Ishikawa (cell line): Measurements from ENCODE around the gene ITCH.

Source experiments
- CEBPB ChIP-seq: IDR thresholded peaks from 2 replicates; pipeline ENCODE4 v1.6.1; 2012
- CREB1 ChIP-seq: IDR thresholded peaks from 2 replicates; pipeline ENCODE4 v1.6.1; 2012; ENCODE audit warnings: low read depth
- EGR1 ChIP-seq: IDR thresholded peaks from 2 replicates; pipeline ENCODE4 v1.6.1; 2012
- EP300 ChIP-seq: IDR thresholded peaks from 2 replicates; pipeline ENCODE4 v1.6.1; 2012; ENCODE audit warnings: borderline replicate concordance
- FOXM1 ChIP-seq: IDR thresholded peaks from 2 replicates; pipeline ENCODE4 v1.6.1; 2012; ENCODE audit warnings: low read depth, borderline replicate concordance
- NFIC ChIP-seq: IDR thresholded peaks from 2 replicates; pipeline ENCODE4 v1.6.1; 2012
- RAD21 ChIP-seq: IDR thresholded peaks from 2 replicates; pipeline ENCODE4 v1.6.1; 2012; ENCODE audit warnings: low read depth
- TAF1 ChIP-seq: IDR thresholded peaks from 2 replicates; pipeline ENCODE4 v1.6.1; 2012; ENCODE audit warnings: low read depth, mild to moderate bottlenecking
- TCF12 ChIP-seq: IDR thresholded peaks from 2 replicates; pipeline ENCODE4 v1.6.1; 2012; ENCODE audit warnings: low read depth
- TEAD4 ChIP-seq: IDR thresholded peaks from 2 replicates; pipeline ENCODE4 v1.6.1; 2012
- YY1 ChIP-seq: IDR thresholded peaks from 2 replicates; pipeline ENCODE4 v1.6.1; 2012; ENCODE audit warnings: low read depth
- ZBTB7A ChIP-seq: IDR thresholded peaks from 2 replicates; pipeline ENCODE4 v1.6.1; 2012; ENCODE audit warnings: low read depth
- TF ChIP-seq, protein P1 (sequence below): IDR thresholded peaks from 2 replicates; pipeline ENCODE4 v1.6.1; 2012; ENCODE audit warnings: low read depth, mild to moderate bottlenecking
- TF ChIP-seq, protein P2 (sequence below): IDR thresholded peaks from 2 replicates; pipeline ENCODE4 v1.6.1; 2012
- TF ChIP-seq, protein P3 (sequence below): IDR thresholded peaks from 2 replicates; pipeline ENCODE4 v1.6.1; 2012

ITCH gene

DNA sequence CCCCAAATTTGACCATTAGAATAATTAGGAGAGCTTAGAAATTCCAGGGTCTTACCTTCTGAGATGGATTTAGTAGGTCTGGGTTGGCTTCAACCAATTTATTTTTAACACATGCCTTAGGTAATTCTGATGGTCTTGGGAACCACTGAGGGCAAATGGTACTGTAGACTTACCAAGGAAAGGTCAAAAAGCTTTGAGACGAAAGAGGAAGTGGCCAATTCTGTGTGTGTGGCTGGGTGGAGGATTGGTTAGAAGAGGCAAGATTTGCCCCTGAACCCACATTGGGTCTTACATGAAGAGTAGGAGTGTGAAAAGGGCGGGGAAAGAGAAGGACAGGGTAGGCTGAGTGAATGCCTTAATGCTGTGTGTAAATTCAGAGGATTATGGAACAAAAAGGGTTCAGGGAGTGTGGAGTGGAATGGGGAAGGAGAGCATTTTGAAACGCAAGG, 2.7 kb downstream of the ITCH start:
- TF ChIP-seq, protein P1, sequence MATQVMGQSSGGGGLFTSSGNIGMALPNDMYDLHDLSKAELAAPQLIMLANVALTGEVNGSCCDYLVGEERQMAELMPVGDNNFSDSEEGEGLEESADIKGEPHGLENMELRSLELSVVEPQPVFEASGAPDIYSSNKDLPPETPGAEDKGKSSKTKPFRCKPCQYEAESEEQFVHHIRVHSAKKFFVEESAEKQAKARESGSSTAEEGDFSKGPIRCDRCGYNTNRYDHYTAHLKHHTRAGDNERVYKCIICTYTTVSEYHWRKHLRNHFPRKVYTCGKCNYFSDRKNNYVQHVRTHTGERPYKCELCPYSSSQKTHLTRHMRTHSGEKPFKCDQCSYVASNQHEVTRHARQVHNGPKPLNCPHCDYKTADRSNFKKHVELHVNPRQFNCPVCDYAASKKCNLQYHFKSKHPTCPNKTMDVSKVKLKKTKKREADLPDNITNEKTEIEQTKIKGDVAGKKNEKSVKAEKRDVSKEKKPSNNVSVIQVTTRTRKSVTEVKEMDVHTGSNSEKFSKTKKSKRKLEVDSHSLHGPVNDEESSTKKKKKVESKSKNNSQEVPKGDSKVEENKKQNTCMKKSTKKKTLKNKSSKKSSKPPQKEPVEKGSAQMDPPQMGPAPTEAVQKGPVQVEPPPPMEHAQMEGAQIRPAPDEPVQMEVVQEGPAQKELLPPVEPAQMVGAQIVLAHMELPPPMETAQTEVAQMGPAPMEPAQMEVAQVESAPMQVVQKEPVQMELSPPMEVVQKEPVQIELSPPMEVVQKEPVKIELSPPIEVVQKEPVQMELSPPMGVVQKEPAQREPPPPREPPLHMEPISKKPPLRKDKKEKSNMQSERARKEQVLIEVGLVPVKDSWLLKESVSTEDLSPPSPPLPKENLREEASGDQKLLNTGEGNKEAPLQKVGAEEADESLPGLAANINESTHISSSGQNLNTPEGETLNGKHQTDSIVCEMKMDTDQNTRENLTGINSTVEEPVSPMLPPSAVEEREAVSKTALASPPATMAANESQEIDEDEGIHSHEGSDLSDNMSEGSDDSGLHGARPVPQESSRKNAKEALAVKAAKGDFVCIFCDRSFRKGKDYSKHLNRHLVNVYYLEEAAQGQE = no peak
- TF ChIP-seq, protein P2, sequence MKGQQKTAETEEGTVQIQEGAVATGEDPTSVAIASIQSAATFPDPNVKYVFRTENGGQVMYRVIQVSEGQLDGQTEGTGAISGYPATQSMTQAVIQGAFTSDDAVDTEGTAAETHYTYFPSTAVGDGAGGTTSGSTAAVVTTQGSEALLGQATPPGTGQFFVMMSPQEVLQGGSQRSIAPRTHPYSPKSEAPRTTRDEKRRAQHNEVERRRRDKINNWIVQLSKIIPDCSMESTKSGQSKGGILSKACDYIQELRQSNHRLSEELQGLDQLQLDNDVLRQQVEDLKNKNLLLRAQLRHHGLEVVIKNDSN = no peak
- TF ChIP-seq NFIC = no peak
- no peak for TF ChIP-seq ZBTB7A
- no peak for TF ChIP-seq CEBPB
- TF ChIP-seq TAF1 = no peak
- no peak for TF ChIP-seq FOXM1
- TF ChIP-seq TCF12 = no peak

DNA sequence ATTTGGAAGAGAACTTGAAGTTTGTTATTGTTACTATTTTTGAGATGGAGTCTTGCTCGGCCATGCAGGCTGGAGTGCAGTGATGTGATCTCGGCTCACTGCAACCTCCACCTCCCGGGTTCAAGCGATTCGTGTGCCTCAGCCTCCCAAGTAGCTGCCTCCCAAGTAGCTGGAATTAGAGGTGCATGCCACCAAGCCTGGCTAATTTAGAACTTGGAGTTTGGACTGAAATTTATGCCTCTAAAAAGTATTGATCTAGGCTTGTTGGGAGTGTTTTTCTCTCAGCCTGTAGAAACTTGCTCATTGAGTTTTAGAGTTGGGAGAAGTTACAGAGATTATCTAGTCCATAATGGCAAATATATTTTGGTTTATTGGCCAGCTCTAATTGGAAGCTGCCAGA, 4.1 kb downstream of the ITCH start:
- TF ChIP-seq EGR1 (no peak), CEBPB (no peak), NFIC (no peak), CREB1 (no peak), TCF12 (no peak), TAF1 (no peak), RAD21 (no peak), ZBTB7A (no peak), FOXM1 (no peak)
- TF ChIP-seq, protein P1 = no peak
- TF ChIP-seq, protein P2 = no peak

DNA sequence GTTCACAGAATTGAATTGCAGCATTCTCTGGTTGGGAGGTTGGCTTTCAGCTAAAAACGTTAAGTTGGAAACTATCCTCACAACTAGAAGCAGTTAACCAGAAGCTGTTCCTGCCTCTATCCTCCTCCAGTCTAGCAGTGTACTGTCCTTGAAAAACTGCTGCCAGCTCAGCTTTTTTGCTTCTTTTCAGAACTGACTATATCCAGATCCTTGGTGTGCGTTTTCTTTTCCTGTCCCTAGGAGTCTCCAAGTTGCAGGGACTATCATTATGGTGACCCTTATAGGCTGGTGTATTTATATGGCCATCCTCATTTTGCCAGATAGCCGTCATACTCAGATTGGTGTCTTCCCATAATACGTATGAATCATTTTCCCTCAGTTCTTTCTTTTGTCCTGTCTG, 5.5 kb downstream of the ITCH start:
- TF ChIP-seq EP300 = no peak
- no peak for TF ChIP-seq EGR1
- TF ChIP-seq, protein P2 = no peak

DNA sequence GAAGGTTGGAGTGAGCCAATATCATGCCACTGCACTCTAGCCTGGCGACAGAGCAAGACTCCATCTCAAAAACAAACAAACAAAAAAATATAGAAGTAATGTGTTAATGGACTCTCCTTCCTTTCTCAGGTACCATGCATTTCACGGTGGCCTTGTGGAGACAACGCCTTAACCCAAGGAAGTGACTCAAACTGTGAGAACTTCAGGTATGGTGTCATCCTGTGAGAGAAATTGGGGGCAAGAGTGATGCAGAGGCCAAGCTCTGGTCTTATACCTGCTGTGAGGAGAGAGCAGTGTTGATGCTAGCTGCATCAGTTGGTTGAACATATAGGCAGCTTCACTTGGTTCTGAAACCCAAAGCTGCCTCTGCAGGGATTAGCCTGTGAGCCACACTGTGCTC, 6.2 kb downstream of the ITCH start:
- no peak for TF ChIP-seq EP300
- TF ChIP-seq EGR1 = no peak
- no peak for TF ChIP-seq CREB1
- TF ChIP-seq TCF12 = no peak
- no peak for TF ChIP-seq FOXM1
- no peak for TF ChIP-seq YY1
- no peak for TF ChIP-seq ZBTB7A

DNA sequence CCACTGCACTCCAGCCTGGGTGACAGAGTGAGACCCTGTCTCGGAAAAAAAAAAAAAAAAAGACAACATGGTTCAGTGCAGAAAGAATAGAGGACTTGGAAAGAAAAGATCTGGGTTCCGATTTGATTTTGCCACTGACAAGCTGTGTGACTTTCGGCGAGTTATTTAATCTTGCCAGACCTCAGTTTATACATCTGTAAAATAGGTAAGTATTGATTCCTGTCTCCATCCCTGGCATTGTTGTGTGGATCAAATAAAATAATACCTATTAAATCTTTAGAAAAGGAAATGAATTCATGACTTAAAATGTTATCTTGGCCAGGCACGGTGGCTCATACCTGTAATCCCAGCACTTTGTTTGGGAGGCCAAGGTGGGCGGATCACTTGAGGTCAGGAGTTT, 7.0 kb downstream of the ITCH start:
- TF ChIP-seq, protein P3, sequence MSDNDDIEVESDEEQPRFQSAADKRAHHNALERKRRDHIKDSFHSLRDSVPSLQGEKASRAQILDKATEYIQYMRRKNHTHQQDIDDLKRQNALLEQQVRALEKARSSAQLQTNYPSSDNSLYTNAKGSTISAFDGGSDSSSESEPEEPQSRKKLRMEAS = no peak
- no peak for TF ChIP-seq NFIC
- no peak for TF ChIP-seq ZBTB7A
- TF ChIP-seq, protein P2 = no peak
- TF ChIP-seq TAF1 = no peak
- TF ChIP-seq YY1 = no peak
- no peak for TF ChIP-seq CEBPB
- no peak for TF ChIP-seq TEAD4
- no peak for TF ChIP-seq CREB1
- no peak for TF ChIP-seq RAD21
- TF ChIP-seq FOXM1 = no peak
- TF ChIP-seq EP300 = no peak
- TF ChIP-seq EGR1 = no peak
- no peak for TF ChIP-seq TCF12
- TF ChIP-seq, protein P1 = no peak
